GM23338 (cell line): ENCODE data around the gene MICALL2.

Experiments
- CTCF ChIP-seq, 2 experiments: fragments of 200-600 bp in 1 of 2; sonication (generic) in 1 of 2; conservative IDR thresholded peaks; 2 replicates each; pipeline versions ENCODE4 v1.5.1 to v1.6.1; 2016 to 2017; ENCODE audit warnings: antibody characterized with exemption in 2 of 2, low read depth in 2 of 2, mild to moderate bottlenecking in 2 of 2, moderate library complexity in 1 of 2
- EZH2phosphoT487 ChIP-seq: fragments of 200-600 bp; sonication (generic); IDR thresholded peaks from one replicate; pipeline ENCODE4 v1.8.1; 2018; ENCODE audit warnings: antibody characterized with exemption; ENCODE audit not compliant: unreplicated experiment
- JUNB ChIP-seq: IDR thresholded peaks from one replicate; pipeline ENCODE4 v1.6.1; 2016; ENCODE audit warnings: antibody characterized with exemption; ENCODE audit not compliant: unreplicated experiment
- REST ChIP-seq: IDR thresholded peaks from one replicate; pipeline ENCODE4 v1.6.1; 2018; ENCODE audit warnings: antibody characterized with exemption; ENCODE audit not compliant: unreplicated experiment

GRCh38 chr7:1428941-1429501 is 30.2 kb downstream of the MICALL2 start:
- TF ChIP-seq JUNB (no peak), CTCF (conservative IDR thresholded peaks at IDR 0.05; ENCODE audit: low read depth in 2 of 2) (no peak), REST (no peak), EZH2phosphoT487 (no peak)
